Endodermal cell (in vitro differentiated cells): ENCODE data around the gene ESF1. TPM values are rescaled to one million over a fixed set of nuclear protein-coding genes. Genes with fewer than 3 reads are reported as not detected.

Experiments used
- DNase-seq: peaks from one replicate; pipeline ENCODE4 v3.0.0-alpha.2; 2017
- H3K27ac ChIP-seq: 2 replicates; pipeline ENCODE4 v1.5.1; 2013; ENCODE audit warnings: mild to moderate bottlenecking, low read depth, low read length, moderate library complexity
- H3K27me3 ChIP-seq: 2 replicates; pipeline ENCODE4 v1.6.1; 2013; ENCODE audit warnings: mild to moderate bottlenecking, low read length, moderate library complexity; ENCODE audit not compliant: insufficient read depth, control insufficient read depth, poor library complexity, severe bottlenecking
- H3K36me3 ChIP-seq: 2 replicates; pipeline ENCODE4 v1.7.0; 2013; ENCODE audit warnings: mild to moderate bottlenecking, low read length, moderate library complexity; ENCODE audit not compliant: control insufficient read depth, insufficient read depth
- H3K4me1 ChIP-seq: one replicate; pipeline ENCODE4 v1.7.0; 2013; ENCODE audit warnings: low read length; ENCODE audit not compliant: control insufficient read depth, insufficient read depth
- H3K4me3 ChIP-seq: 2 replicates; pipeline ENCODE4 v1.5.1; 2013; ENCODE audit warnings: mild to moderate bottlenecking, low read length, moderate library complexity
- H3K9ac ChIP-seq: 2 replicates; pipeline ENCODE4 v1.6.1; 2013; ENCODE audit warnings: mild to moderate bottlenecking, low read length, moderate library complexity; ENCODE audit not compliant: poor library complexity, severe bottlenecking; ENCODE audit errors: extremely low read depth
- H3K9me3 ChIP-seq: 2 replicates; pipeline ENCODE4 v1.6.1; 2013; ENCODE audit warnings: mild to moderate bottlenecking, low read length, moderate library complexity; ENCODE audit not compliant: control insufficient read depth
- H3K27ac Mint-ChIP-seq: 2 replicates; pipeline ENCODE4 v1.8.0; 2020; ENCODE audit warnings: mixed read lengths
- H3K27me3 Mint-ChIP-seq: 2 replicates; pipeline ENCODE4 v1.8.0; 2021; ENCODE audit warnings: mild to moderate bottlenecking, mixed read lengths; ENCODE audit not compliant: insufficient read depth
- H3K36me3 Mint-ChIP-seq: 2 replicates; pipeline ENCODE4 v1.8.0; 2020; ENCODE audit warnings: low read depth, mixed read lengths
- H3K4me1 Mint-ChIP-seq: 2 replicates; pipeline ENCODE4 v1.8.0; 2020; ENCODE audit warnings: mixed read lengths
- H3K4me3 Mint-ChIP-seq: 2 replicates; pipeline ENCODE4 v1.8.0; 2020; ENCODE audit warnings: mild to moderate bottlenecking, moderate library complexity, mixed read lengths
- H3K9me3 Mint-ChIP-seq: 2 replicates; pipeline ENCODE4 v1.8.0; 2020; ENCODE audit warnings: mild to moderate bottlenecking, mixed read lengths
- CTCF ChIP-seq: fragments of 200-600 bp; sonication (generic); conservative IDR thresholded peaks from 2 replicates; pipeline ENCODE4 v1.5.0; 2021; ENCODE audit warnings: antibody characterized with exemption, mild to moderate bottlenecking
- WGBS, 2 experiments: methylation state at CpG; one replicate each; pipeline versions ENCODE4 v1.1.5 to v1.1.7; 2013; ENCODE audit warnings: missing lambda C conversion rate in 2 of 2, mixed read lengths in 1 of 2; ENCODE audit not compliant: insufficient coverage in 1 of 2, insufficient read length in 1 of 2; 5-methylcytosine and 5-hydroxymethylcytosine counted together
- total RNA-seq, 2 donors: library from RNA; stranded (reverse); fragmentation: NEBNext Ultra II Directional in 1 of 2; extraction: Animal tissue kit (Norgen Biotek cat#: 25700) in 1 of 2; gene quantifications; 2 replicates in 1 of 2; 3 replicates in 1 of 2; pipeline ENCODE4 v1.2.1, GENCODE V29; 2021

ESF1 gene
- total RNA-seq, 2 donors from 2014 or later: 23.9 to 32.1 TPM

GRCh38 chr20:13821876-13822275 is 37.2 kb upstream of the ESF1 start:
- no peak overlapping the region for H3K4me3 ChIP-seq
- no peak overlapping the region for H3K9ac ChIP-seq
- H3K27ac ChIP-seq: no peak overlapping the region
- peaks cover 38% of the 10 kb centered on the region for H3K27me3 ChIP-seq
- 90 to 94% methylated on average over 6 to 7 of the region's 7 CpGs for WGBS, 2 experiments
- H3K4me1 ChIP-seq: no peaks in the 10 kb centered on the region
- Mint-ChIP-seq H3K4me3 (no peak overlapping the region), H3K27me3 (peaks cover 36% of the 10 kb centered on the region), H3K27ac (no peak overlapping the region), H3K9me3 (no peaks in the 10 kb centered on the region), H3K4me1 (peaks cover 20% of the 10 kb centered on the region), H3K36me3 (peaks cover 22% of the 10 kb centered on the region)
- no peaks in the 10 kb centered on the region for H3K9me3 ChIP-seq
- TF ChIP-seq CTCF: no peak
- peaks cover 7% of the 10 kb centered on the region for H3K36me3 ChIP-seq
- DNase-seq: no peak

GRCh38 chr20:13819885-13820645 is 35.3 kb upstream of the ESF1 start:
- no peak overlapping the region for H3K9ac ChIP-seq
- H3K9me3 Mint-ChIP-seq: no peaks in the 10 kb centered on the region
- H3K4me3 Mint-ChIP-seq: no peak overlapping the region
- H3K27ac Mint-ChIP-seq: no peak overlapping the region
- H3K27me3 ChIP-seq: peaks cover 24% of the 10 kb centered on the region
- no peak overlapping the region for H3K27ac ChIP-seq
- peak; percentile 63 for DNase-seq
- no peaks in the 10 kb centered on the region for H3K9me3 ChIP-seq
- peaks cover 17% of the 10 kb centered on the region for H3K36me3 ChIP-seq
- H3K4me1 Mint-ChIP-seq: peaks cover 25% of the 10 kb centered on the region
- H3K36me3 Mint-ChIP-seq: peaks cover 33% of the 10 kb centered on the region
- WGBS, 2 experiments: 68 to 100% methylated on average over 1 to 5 of the region's 5 CpGs
- peak; percentile 83 for TF ChIP-seq CTCF
- no peaks in the 10 kb centered on the region for H3K4me1 ChIP-seq
- peaks cover 18% of the 10 kb centered on the region for H3K27me3 Mint-ChIP-seq
- no peak overlapping the region for H3K4me3 ChIP-seq

GRCh38 chr20:13817342-13817741 is 32.6 kb upstream of the ESF1 start:
- Mint-ChIP-seq H3K4me3 (no peak overlapping the region), H3K27ac (peak overlapping the region; percentile 46), H3K27me3 (no peaks in the 10 kb centered on the region), H3K36me3 (peaks cover 56% of the 10 kb centered on the region), H3K4me1 (peaks cover 18% of the 10 kb centered on the region), H3K9me3 (no peaks in the 10 kb centered on the region)
- no peak for TF ChIP-seq CTCF
- H3K4me3 ChIP-seq: no peak overlapping the region
- no peaks in the 10 kb centered on the region for H3K9me3 ChIP-seq
- peaks cover 4% of the 10 kb centered on the region for H3K27me3 ChIP-seq
- no peak overlapping the region for H3K27ac ChIP-seq
- peaks cover 40% of the 10 kb centered on the region for H3K36me3 ChIP-seq
- H3K4me1 ChIP-seq: no peaks in the 10 kb centered on the region
- no peak overlapping the region for H3K9ac ChIP-seq
- DNase-seq: no peak
